IPS-20b (cell line): ENCODE data around the gene COQ9.

ENCODE experiments used
- H3K27ac ChIP-seq: one replicate; pipeline ENCODE4 v1.5.1; 2013; ENCODE audit warnings: low read length
- H3K27me3 ChIP-seq: 2 replicates; pipeline ENCODE4 v1.6.1; 2013; ENCODE audit warnings: mild to moderate bottlenecking, low read length, inconsistent platforms; ENCODE audit not compliant: insufficient read depth
- H3K36me3 ChIP-seq: 2 replicates; pipeline ENCODE4 v1.6.1; 2013; ENCODE audit warnings: low read depth, mild to moderate bottlenecking, inconsistent platforms, low read length, moderate library complexity; ENCODE audit not compliant: insufficient read depth
- H3K4me1 ChIP-seq: 2 replicates; pipeline ENCODE4 v1.6.1; 2013; ENCODE audit warnings: mild to moderate bottlenecking, control low read depth, inconsistent platforms, low read length, moderate library complexity; ENCODE audit not compliant: insufficient read depth
- H3K4me3 ChIP-seq: 2 replicates; pipeline ENCODE4 v1.5.1; 2013; ENCODE audit warnings: mild to moderate bottlenecking, low read length, inconsistent platforms
- H3K9ac ChIP-seq: 2 replicates; pipeline ENCODE4 v1.6.1; 2013; ENCODE audit warnings: low read depth, mild to moderate bottlenecking, inconsistent platforms, low read length, moderate library complexity
- H3K9me3 ChIP-seq: 2 replicates; pipeline ENCODE4 v1.6.1; 2013; ENCODE audit warnings: mild to moderate bottlenecking, low read depth, low read length, inconsistent platforms; ENCODE audit not compliant: insufficient read depth

The COQ9 gene

DNA sequence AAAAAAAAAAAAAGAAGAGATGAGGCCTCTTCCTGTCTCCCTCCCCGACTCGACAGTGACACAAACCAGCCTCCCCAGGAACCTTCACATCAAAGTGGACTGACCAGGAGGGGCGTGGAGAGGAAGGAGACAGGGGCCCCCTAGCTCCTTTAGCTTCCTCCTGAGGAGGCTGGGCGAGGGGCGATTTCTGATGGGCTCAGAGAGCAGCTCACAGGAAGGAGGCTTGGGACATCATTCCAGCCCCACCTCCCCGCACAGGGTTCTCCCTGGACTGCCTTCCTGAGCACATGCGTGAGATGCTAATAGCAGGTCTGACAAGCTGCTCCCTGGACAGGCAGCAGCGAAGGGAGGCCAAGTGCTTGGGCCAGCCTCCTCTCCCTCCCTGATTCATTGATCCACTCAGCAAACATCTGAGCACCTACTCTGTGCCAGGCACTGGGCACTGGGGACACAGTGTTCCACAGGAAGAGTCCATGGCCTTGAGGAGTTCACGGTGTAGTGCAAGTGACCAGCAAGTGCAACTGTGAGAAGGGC, 53.4 kb downstream of the COQ9 start:
- H3K9ac ChIP-seq: no peak overlapping the region
- no peaks in the 10 kb centered on the region for H3K36me3 ChIP-seq
- no peaks in the 10 kb centered on the region for H3K27me3 ChIP-seq

DNA sequence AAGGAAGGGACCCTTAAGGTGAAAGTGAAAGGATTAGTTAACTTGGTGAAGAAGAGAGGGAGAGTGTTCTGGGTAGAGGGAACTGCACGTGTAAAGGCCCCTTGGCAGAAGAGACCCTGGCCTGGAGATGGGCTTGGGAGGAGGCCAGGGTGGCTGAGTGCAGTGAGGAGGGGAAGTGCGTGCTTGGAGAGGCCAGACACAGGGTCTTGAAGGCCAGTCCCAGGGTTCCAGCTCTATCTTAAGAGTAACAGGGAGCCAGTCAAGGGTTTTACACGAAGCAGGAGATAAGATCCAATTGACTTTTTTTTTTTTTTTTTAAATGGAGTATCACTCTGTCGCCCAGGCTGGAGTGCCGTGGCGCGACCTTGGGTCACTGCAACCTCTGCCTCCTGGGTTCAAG, 54.2 kb downstream of the COQ9 start:
- no peaks in the 10 kb centered on the region for H3K4me1 ChIP-seq
- no peak overlapping the region for H3K4me3 ChIP-seq
- H3K36me3 ChIP-seq: no peaks in the 10 kb centered on the region
- H3K27me3 ChIP-seq: no peaks in the 10 kb centered on the region
- H3K27ac ChIP-seq: no peak overlapping the region
- no peaks in the 10 kb centered on the region for H3K9me3 ChIP-seq
- no peak overlapping the region for H3K9ac ChIP-seq

More for the DNA sequence above, 53.4 kb downstream of the COQ9 start:
- no peak overlapping the region for H3K27ac ChIP-seq
- H3K9me3 ChIP-seq: no peaks in the 10 kb centered on the region
- H3K4me3 ChIP-seq: no peak overlapping the region
- no peaks in the 10 kb centered on the region for H3K4me1 ChIP-seq

DNA sequence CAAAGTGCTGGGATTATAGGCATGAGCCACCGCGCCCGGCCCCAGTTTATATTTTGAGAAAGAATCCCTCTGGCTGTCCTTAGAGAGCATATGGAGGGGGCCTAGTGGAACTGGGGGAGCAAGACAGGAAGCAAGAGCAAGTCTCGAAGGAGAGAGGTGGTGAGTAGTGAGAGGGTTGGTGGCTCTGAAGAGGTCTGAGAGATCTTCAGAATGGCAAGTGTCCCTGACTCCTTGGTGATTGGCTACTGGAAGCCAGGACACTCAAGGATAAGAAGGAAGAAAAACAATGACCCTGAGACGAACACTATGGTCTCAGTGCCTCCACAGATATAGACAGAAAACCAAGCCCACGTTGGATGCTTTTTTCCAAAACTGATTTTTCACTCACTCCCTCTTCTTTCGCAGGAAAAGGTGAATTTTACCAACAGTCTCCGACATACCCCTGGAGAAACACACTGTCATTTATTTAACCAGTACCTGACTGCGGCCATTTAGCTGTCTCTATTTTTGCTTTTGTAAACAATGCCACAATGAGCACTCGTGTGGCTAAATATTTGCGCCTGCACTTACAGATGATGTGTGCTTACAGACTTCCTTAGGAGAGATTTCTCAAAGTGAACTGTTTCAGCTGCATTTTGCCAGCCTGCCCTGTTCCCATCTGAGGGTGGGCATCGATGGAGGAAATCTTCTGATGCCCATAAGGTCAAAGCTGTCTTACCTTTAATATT, 54.9 kb downstream of the COQ9 start:
- Histone ChIP-seq H3K27me3 (no peaks in the 10 kb centered on the region), H3K4me1 (no peaks in the 10 kb centered on the region), H3K36me3 (no peaks in the 10 kb centered on the region), H3K4me3 (no peak overlapping the region), H3K9me3 (no peaks in the 10 kb centered on the region), H3K27ac (no peak overlapping the region), H3K9ac (no peak overlapping the region)

GRCh38 chr16:57503366-57503765, 56.1 kb downstream of the COQ9 start:
- no peak overlapping the region for H3K4me3 ChIP-seq
- no peak overlapping the region for H3K9ac ChIP-seq
- no peaks in the 10 kb centered on the region for H3K27me3 ChIP-seq
- no peaks in the 10 kb centered on the region for H3K4me1 ChIP-seq
- no peak overlapping the region for H3K27ac ChIP-seq
- H3K36me3 ChIP-seq: no peaks in the 10 kb centered on the region
- H3K9me3 ChIP-seq: no peaks in the 10 kb centered on the region

- Histone ChIP-seq H3K4me1 (no peaks in the 10 kb centered on the region), H3K36me3 (no peaks in the 10 kb centered on the region)
These were observed 56.7 kb downstream of the COQ9 start for GRCh38 chr16:57504001-57504400.

GRCh38 chr16:57504491-57504890, 57.2 kb downstream of the COQ9 start:
- Histone ChIP-seq H3K9ac (no peak overlapping the region), H3K27me3 (no peaks in the 10 kb centered on the region), H3K27ac (no peak overlapping the region), H3K4me1 (no peaks in the 10 kb centered on the region), H3K36me3 (no peaks in the 10 kb centered on the region), H3K4me3 (no peak overlapping the region), H3K9me3 (no peaks in the 10 kb centered on the region)

More at GRCh38 chr16:57504001-57504400, 56.7 kb downstream of the COQ9 start:
- Histone ChIP-seq H3K27me3 (no peaks in the 10 kb centered on the region), H3K9ac (no peak overlapping the region), H3K4me3 (no peak overlapping the region), H3K27ac (no peak overlapping the region), H3K9me3 (no peaks in the 10 kb centered on the region)

- Histone ChIP-seq H3K27ac (no peak overlapping the region), H3K9ac (no peak overlapping the region)
These were observed 57.9 kb downstream of the COQ9 start for GRCh38 chr16:57505169-57505568.

GRCh38 chr16:57507136-57508034, 60.1 kb downstream of the COQ9 start:
- Histone ChIP-seq H3K4me3 (no peak overlapping the region), H3K27ac (no peak overlapping the region), H3K36me3 (0 out of 2 replicates have a peak, but pooled peaks cover 3% of the 10 kb centered on the region), H3K9ac (no peak overlapping the region), H3K27me3 (no peaks in the 10 kb centered on the region), H3K9me3 (no peaks in the 10 kb centered on the region), H3K4me1 (no peaks in the 10 kb centered on the region)

More at GRCh38 chr16:57505169-57505568, 57.9 kb downstream of the COQ9 start:
- Histone ChIP-seq H3K4me3 (no peak overlapping the region), H3K27me3 (no peaks in the 10 kb centered on the region), H3K9me3 (no peaks in the 10 kb centered on the region), H3K4me1 (no peaks in the 10 kb centered on the region), H3K36me3 (no peaks in the 10 kb centered on the region)

- H3K4me1 ChIP-seq: no peaks in the 10 kb centered on the region
These were observed 60.8 kb downstream of the COQ9 start for GRCh38 chr16:57508035-57508425.

DNA sequence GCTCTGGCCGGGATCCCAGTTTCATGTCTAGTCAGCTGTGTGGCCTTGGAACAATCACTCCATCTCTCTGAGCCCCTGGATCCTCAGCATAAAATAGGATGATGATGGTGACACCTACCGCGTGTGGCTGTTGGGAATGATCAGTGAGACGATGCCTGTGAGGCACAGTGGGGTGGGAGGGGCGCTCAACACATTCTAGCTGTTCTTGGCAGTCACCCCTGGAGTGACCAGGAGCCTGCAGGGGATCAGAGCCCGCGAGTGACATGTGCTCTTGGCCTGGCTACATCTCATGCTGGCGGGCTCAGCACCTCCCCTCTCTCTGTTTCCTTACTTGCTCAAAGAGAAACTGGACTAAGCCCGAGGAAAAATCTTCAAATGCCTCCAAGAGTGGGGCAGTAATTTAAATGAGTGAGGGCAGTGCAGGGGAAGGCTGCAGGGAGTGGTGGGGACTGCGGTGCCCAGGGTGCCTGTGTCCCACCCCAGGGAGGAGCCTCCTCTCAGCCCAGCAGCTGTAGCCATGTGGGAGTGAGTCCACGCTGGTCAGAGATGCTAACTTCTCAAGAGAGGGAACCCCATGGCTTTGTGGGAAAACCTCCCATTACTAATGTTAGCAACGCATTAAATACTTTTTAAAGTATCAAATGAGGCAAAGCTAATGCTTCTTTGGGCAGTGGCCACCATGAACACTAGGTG, 62.1 kb downstream of the COQ9 start:
- H3K27ac ChIP-seq: no peak overlapping the region
- no peak overlapping the region for H3K4me3 ChIP-seq
- peaks cover 7% of the 10 kb centered on the region; the same call in 1 of the 2 replicates for H3K36me3 ChIP-seq
- H3K4me1 ChIP-seq: no peaks in the 10 kb centered on the region
- no peaks in the 10 kb centered on the region for H3K9me3 ChIP-seq
- no peak overlapping the region; the same call in 1 of the 2 replicates for H3K9ac ChIP-seq
- H3K27me3 ChIP-seq: no peaks in the 10 kb centered on the region

More at GRCh38 chr16:57508035-57508425, 60.8 kb downstream of the COQ9 start:
- Histone ChIP-seq H3K9ac (no peak overlapping the region), H3K4me3 (no peak overlapping the region), H3K9me3 (no peaks in the 10 kb centered on the region), H3K36me3 (0 out of 2 replicates have a peak, but pooled peaks cover 5% of the 10 kb centered on the region), H3K27me3 (no peaks in the 10 kb centered on the region), H3K27ac (no peak overlapping the region)
